Measurements from ENCODE around the gene TMEM132D.

GRCh38 chr12:129101816-129102215 lies 802.0 kb downstream of the TMEM132D start:
- TF ChIP-seq CTCF (conservative IDR thresholded peaks at IDR 0.05; ENCODE audit: low read length): no peak
- TF ChIP-seq EZH2phosphoT487 (IDR thresholded peaks at IDR 0.05; ENCODE audit: borderline replicate concordance, low read depth, low read length): no peak

Data from OCI-LY7 (cell line).